ENCODE results near the gene PHLDA1.

GRCh38 chr12:76078748-76079147 lies 47.2 kb upstream of the PHLDA1 start:
- TF ChIP-seq EZH2 (IDR thresholded peaks at IDR 0.05; ENCODE audit: borderline replicate concordance, insufficient read depth, low read depth, low read length, poor library complexity, severe bottlenecking) (no peak), CTCF (IDR thresholded peaks at IDR 0.05) (no peak)
